ENCODE data around the gene JAK3. TPM values are rescaled to one million over a fixed set of nuclear protein-coding genes. Genes with fewer than 3 reads are reported as not detected.
A peak's percentile ranks its signal among the peaks of the same experiment; 100 is the strongest.

Gene JAK3
- total RNA-seq, 3 donors from 2014 or later, result 2.8 to 13.1 (median 3.5) TPM

- intact Hi-C loops (cut with DNase I; ENCODE audit: low total_unique reads), result no loop called here
- no peaks in the 10 kb centered on the region for H3K36me3 ChIP-seq
- no peak overlapping the region for H3K27ac ChIP-seq
- H3K9me3 ChIP-seq, result no peaks in the 10 kb centered on the region
- no peaks in the 10 kb centered on the region for H3K4me1 ChIP-seq
- DNase-seq (ENCODE audit: low spot score in 2 of 2), result no peak
- TF ChIP-seq CTCF (IDR thresholded peaks at IDR 0.05) (no peak), POLR2A (IDR thresholded peaks at IDR 0.05) (no peak), POLR2AphosphoS5 (IDR thresholded peaks at IDR 0.05) (no peak)
- H3K27me3 ChIP-seq, result peaks cover 0 to 2% of the 10 kb centered on the region in 2 donors
- H3K4me3 ChIP-seq, result no peak overlapping the region
Observed at GRCh38 chr19:17843908-17844490, 3.8 kb downstream of the JAK3 start.

- Histone ChIP-seq H3K27me3 (peaks cover 0 to 2% of the 10 kb centered on the region in 2 donors), H3K9me3 (no peaks in the 10 kb centered on the region), H3K4me3 (no peak overlapping the region), H3K27ac (no peak overlapping the region), H3K36me3 (no peaks in the 10 kb centered on the region), H3K4me1 (no peaks in the 10 kb centered on the region)
- intact Hi-C loops (cut with DNase I; ENCODE audit: low total_unique reads), result no loop called here
- no peak for TF ChIP-seq POLR2AphosphoS5 (IDR thresholded peaks at IDR 0.05)
- TF ChIP-seq POLR2A (IDR thresholded peaks at IDR 0.05), result no peak
- no peak for TF ChIP-seq CTCF (IDR thresholded peaks at IDR 0.05)
- DNase-seq (ENCODE audit: low spot score in 2 of 2), result no peak
Observed at GRCh38 chr19:17843292-17843827, 4.4 kb downstream of the JAK3 start.

- Histone ChIP-seq H3K4me1 (no peaks in the 10 kb centered on the region), H3K27ac (peak overlapping the region; percentile 11 to 67), H3K4me3 (peak overlapping the region in 2 of 3 donors; percentile 46 to 59), H3K36me3 (no peaks in the 10 kb centered on the region), H3K9me3 (no peaks in the 10 kb centered on the region), H3K27me3 (peaks cover 0 to 2% of the 10 kb centered on the region in 2 donors)
- TF ChIP-seq CTCF (IDR thresholded peaks at IDR 0.05), result no peak
- TF ChIP-seq POLR2A (IDR thresholded peaks at IDR 0.05), result no peak
- no peak for TF ChIP-seq POLR2AphosphoS5 (IDR thresholded peaks at IDR 0.05)
- intact Hi-C loops (cut with DNase I; ENCODE audit: low total_unique reads), result no loop called here
- DNase-seq (ENCODE audit: low spot score in 2 of 2), result no peak
Observed at GRCh38 chr19:17842663-17843291, 5.0 kb downstream of the JAK3 start.

- peak overlapping the region; percentile 11 to 67 for H3K27ac ChIP-seq
- H3K4me1 ChIP-seq, result no peaks in the 10 kb centered on the region
- no peaks in the 10 kb centered on the region for H3K36me3 ChIP-seq
- peak overlapping the region; percentile 14 to 59 (median 46) for H3K4me3 ChIP-seq
- DNase-seq (ENCODE audit: low spot score in 2 of 2), result peak in 1 of 2 donors; percentile 46
- TF ChIP-seq POLR2AphosphoS5 (IDR thresholded peaks at IDR 0.05) (peak in 1 of 3 donors; percentile 42), CTCF (IDR thresholded peaks at IDR 0.05) (no peak), POLR2A (IDR thresholded peaks at IDR 0.05) (no peak)
- intact Hi-C loops (cut with DNase I; ENCODE audit: low total_unique reads), result no loop called here
- H3K9me3 ChIP-seq, result no peaks in the 10 kb centered on the region
- no peaks in the 10 kb centered on the region for H3K27me3 ChIP-seq
Observed at GRCh38 chr19:17841810-17842662, 5.7 kb downstream of the JAK3 start.
